C1 segment of cervical spinal cord (tissue), 14 donors: ENCODE measurements around the gene SLC38A9.
"Not testable (repeated sequence)": the region's sequence is repeated elsewhere in the genome, so short reads cannot be mapped to it uniquely, and the experiment has no call there.

Experiments
- DNase-seq, 14 donors: peaks; one replicate each; lab custom pipeline; 2025; lab: John Stamatoyannopoulos, UW

SLC38A9 gene

DNA sequence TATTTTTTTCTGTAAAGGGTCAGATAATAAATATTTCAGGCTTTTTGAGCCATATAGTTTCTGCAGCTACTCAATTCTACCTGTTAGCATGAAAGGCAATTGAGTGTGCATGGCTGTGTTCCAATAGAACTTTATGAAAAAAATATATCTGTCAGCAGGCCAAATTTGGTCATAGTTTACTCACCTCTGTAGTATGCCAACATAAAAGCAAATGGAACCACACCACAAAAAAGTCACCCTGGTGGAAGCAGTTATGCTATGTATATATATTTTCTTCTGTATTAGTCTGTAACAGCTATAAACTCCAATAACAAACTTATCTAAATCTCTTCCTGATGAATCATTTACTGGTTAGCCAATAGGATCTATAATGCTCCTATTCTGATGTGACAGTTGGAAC, 3.4 kb downstream of the SLC38A9 start:
- no peak for DNase-seq

DNA sequence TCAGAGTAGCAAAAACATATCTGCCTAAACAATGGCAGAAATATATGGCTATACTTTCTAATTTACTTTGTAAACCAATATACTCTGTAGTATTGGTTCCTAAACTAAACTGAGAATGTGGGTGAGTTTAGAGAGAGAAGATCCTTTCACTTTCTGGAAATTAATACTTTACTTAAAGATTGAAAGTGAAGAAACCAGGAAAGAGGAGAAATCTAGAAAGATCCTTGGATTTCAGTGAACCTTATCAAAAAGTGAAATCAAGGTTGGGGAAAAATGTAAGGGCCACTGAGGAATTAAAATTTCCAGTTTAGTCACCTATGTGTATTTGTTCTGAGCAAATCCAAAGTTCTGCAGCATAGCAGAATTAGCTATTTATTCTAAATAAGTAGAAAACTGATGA, 5.9 kb downstream of the SLC38A9 start:
- no peak for DNase-seq

DNA sequence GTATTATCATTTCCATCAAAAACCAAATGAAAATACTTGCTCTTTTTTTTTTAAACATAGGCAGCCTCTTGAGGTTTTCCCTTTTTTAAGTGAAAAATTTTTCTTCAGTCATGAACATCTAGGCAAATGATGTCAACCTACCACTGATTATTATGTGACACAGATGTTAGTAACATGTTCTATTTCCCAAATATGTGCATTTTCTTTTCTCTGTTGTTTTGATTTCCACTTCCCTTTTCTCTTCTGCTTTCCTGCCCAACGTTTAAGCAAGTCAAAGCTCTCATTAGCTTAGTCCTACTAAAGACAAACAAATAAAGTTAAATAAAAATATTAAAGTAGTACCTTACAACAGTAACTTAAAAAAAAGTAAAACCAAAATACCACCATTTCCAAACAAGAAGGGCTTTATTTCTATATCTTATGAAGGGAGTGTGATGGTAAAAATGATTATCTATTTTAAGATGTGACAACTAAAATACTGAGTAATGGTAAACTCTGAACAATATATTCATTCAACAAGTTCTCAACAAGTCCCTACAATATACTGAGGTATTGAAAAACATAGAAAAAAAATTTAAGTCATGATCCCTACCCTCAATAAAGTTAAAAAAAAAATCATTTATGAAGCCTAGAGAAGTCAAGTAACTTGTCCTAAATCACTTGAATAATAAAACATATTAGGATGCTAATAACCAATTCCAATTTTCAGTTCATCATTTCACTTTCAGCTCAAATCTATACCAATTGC, 9.4 kb downstream of the SLC38A9 start:
- no peak for DNase-seq

DNA sequence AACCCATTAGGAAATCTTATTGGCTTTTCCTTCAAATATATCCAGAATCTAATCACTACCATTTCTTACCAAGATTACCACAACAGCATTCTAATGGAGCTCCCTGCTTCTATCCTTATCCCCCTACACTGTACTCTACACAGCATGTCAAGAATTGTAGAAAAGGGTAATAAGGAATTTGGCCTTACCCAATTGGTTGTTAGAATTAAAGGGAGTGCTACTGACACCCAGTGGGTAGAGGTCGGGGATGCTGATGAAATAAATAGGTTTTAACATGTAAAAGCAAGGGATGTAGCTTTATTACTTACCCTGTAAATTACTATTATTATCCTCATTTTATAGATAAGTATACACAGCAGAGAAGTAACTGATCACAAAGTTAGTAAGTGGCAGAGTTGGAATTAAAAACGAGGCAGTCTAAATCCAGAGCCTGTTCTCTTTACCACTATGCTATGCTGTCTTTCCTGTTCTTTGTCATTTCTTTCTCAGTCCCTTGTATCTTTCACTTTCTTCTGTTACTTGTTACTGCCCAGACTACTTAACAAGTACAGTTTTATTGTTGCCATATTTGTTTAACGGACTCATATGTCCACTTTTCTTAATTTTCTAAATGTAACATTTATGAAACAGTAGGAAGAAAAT, 10.5 kb downstream of the SLC38A9 start:
- DNase-seq: no peak

DNA sequence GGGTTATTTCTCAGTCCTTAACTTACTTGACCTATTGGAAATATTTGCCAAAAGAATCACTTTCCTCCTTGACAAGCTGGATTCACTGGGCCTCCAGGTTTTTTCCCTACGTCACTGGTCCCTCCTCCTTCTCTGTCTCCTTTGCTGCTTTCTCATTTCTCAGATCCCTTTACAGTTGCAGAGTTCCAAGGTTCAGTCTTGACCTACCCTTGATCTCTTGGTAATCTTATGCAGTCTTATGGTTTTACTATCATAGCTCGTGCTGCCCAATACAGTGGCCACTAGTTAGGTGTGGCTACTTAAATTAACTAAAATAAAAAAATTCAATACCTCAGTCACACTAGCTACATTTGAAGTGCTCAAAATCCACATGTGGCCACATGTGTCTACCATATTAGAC, 11.4 kb downstream of the SLC38A9 start:
- DNase-seq: no peak

DNA sequence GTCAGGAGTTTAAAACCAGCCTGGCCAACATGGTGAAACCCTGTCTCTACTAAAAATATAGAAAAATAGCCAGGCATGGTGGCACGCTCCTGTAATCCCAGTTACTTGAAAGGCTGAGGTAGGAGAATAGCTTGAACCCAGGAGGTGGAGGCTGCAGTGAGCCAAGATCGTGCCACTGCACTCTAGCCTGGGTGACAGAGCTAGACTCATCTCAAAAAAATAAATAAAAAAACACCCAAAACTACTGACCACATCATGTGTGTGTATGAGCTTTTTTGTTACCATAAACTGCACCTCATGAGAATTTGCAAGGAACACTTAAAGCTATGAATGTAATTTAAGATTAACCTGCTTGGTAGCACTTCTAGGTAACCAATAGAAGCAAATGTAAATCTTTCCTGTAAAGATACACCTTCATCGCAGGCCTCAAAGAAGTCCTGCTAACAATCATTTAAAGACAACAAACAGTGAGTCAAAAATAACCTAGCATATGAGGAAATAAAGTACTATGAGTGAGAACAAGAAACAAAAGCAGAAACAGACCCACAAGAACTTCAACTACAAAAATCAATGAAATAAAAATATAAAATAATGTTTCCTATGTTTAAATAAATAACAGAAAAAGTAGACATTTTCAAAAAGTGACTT, 13.0 kb downstream of the SLC38A9 start:
- no peak for DNase-seq

DNA sequence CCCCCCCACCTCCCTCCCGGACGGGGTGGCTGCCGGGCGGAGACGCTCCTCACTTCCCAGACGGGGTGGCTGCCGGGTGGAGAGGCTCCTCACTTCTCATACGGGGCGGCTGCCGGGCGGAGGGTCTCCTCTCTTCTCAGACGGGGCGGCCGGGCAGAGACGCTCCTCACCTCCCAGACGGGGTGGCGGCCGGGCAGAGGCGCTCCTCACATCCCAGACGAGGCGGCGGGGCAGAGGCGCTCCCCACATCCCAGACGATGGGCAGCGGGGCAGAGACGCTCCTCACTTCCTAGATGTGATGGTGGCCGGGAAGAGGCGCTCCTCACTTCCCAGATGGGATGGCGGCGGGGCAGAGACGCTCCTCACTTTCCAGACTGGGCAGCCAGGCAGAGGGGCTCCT, 15.4 kb downstream of the SLC38A9 start:
- not testable (repeated sequence) for DNase-seq

DNA sequence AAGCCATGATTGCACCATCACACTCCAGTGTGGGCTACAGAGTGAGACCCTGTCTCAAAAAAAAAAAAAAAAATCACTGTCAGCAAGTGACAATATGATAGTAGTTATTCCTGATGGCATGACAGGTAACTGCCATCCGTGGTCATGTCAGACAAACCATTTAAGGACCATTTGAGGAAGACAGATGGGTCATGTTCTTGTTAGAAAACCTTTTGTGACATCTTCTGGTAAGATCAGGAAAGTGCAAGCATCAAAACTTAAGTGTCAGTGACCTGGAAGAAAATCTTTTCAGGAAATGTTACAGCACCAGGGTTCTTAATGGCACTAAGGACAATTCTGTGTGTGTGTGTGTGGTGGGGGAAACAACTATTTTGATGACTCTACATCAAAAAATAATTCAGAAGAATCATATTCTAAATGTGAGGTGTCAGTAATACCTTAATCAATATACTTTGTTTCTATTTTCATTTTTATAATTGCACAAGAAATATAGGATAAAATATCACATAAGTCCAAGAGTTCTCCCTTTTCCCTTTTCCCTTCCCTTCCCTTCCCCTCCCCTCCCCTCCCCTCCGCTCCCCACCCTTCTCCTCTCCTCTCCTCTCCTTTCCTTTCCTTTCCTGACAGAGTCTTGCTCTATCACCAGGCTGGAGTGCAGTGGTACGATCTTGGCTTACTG, 17.8 kb downstream of the SLC38A9 start:
- DNase-seq: no peak

DNA sequence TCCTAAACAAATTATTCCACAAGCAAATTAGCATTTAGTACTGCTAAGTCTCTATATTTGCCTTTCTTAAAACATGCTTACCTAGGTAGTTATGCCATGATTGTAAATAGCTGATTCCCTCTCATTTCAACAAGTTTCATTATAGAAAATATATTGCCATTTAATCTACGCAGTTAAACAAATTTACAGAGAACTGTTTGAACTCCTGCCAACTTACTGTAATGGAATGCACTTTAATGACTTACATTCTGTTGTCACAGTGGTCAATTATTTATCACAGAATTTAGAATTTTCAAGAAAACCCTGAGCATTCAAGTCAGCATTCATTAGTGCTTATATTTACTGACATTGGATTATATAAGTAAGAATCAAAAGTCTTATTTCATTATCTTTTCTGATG, 19.6 kb downstream of the SLC38A9 start:
- no peak for DNase-seq

DNA sequence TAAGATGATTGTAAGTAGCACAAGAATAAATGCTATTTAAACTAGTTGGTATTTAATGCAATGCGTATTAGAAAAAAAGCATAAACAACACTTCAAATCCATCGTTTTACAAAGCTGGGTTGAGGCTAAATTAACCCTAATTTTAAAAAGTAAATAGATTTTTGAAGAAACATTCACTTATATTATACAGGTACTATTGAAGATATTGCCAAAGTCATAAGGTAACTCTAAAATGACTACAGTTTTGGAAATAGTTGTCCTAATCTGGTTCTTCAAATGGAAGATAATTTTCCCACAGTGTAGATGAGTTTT, 20.1 kb downstream of the SLC38A9 start:
- DNase-seq: no peak

DNA sequence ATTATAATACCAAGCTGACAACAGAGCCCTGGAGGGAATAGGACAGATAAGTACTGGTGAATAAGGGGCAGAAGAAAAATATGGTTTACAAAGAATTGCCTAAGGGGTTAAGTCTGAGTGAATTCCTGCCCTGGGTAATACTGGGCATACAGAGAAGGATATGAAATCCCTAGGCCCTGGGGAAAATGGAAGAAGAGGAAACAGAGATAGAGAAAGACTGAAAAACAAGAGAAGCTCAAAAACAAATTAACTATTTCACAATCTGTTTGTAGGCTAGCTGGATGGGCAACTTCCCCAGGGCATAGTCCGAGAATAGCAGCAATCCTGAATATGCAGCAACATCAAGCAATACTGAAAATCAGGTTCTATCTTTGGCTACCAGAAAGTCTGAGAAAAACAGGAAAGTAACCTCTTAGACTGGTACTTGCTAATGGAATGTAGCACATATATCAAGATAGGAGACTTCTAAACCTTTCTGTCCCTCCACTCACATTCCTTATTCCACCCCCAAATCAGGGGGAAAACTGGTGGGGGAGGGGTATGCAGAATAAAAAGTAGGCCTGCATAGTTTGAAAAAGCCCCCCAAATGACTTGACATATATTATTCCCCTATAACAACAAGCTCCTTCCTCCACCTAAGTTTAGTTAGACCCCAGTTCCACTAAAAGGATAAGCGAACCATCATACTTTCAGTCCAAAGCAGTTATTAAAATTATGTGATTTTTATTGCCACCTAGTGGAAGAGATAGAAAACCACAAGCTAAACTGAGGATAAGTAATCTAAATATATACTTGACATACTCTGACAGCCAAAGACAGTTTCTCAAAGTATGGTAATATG, 20.6 kb downstream of the SLC38A9 start:
- DNase-seq: peak in 1 of 14 donors; percentile 16

DNA sequence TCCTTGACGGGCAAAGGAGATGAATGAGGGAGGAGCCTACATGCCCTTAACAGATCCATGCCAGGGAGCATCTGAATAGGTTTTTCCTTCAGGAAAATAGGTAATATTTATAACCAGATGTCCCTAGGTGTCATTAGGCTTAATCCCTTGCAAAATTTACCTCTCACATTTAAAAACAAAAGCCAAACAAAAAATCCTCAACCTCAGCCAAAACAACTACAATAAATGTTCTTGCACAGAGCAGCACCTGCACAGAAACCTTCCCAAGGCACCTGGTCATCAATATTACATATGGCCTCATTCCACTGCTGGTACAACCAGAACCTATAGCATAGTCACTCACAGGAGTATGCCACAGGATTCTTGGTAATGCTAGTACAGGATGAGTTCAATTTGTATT, 30.1 kb downstream of the SLC38A9 start:
- no peak for DNase-seq

DNA sequence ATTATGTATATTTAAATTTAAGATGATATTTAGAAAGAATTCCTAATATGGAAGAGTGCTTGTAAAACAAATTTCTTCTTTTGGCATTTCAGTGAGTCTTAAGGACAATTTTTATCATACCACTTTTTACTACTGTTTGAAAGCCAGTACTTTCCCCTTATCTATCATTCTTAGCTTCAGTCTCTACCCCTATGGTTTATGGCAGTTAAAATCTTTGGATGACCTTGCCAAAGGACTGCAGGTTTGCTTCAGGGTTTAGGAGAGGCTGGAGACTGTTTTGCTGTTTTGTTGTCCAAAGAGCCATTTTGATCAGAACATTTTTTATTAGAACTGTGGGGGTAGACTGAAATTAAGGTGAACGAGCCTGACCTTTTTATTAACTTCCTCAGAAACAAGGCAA, 30.8 kb downstream of the SLC38A9 start:
- DNase-seq: no peak

DNA sequence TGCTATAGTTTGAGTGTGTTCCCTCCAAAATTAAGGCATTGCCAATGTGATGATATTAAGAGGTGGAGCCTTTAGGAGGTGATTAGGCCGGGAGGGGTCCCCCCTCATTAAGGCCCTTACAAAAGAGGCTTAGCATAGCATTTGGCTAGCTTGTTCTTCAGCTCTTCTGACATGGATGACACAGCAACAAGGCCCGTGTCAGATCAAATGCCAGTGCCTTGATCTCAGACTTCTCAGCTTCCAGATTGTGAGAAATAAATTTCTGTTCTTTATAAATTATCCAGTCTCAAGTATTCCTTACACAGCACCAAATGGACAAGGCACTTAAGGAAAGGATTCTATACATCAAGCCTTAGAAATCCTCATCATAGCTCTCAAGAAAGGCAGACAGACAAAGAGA, 31.8 kb downstream of the SLC38A9 start:
- DNase-seq: peak in 2 of 14 donors; percentile 32 to 38

DNA sequence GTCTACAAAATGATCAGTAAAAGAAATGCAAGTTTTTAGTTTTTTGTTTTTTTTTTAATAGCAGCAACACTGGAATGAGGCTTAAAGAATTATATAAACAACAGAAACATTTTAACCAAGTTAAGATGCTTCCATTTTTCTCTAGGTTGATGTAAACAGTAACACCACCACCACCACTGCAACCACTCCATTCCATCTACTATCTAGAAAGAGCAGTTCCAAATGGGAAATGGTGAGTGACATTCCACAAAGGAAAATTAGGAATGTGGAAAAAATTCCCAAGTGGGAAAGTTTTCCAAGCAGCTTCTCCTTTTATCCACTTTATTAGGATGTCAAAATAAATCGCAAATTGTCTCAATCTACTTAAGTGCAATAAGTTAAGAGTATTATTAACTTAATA, 32.6 kb downstream of the SLC38A9 start:
- no peak for DNase-seq

DNA sequence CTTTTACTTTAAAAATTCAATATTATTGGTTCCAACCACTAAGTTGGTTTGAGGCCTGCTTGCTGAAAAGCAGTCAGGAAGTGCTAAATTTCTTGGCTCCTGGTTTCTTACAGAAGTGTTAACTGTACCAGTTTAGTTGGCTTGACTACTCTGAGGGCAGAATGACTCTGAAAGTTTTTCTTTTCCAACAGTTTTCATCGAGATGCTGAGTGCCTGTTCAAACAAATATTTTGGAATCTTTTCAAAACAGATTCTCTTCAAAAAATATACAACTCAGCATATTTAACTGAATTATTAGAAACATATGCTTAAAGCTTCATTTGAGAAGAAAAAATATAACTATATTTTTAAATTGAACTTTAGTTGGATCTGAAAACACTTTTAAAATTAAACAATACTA, 37.0 kb downstream of the SLC38A9 start:
- DNase-seq: peak in 1 of 14 donors; percentile 9

DNA sequence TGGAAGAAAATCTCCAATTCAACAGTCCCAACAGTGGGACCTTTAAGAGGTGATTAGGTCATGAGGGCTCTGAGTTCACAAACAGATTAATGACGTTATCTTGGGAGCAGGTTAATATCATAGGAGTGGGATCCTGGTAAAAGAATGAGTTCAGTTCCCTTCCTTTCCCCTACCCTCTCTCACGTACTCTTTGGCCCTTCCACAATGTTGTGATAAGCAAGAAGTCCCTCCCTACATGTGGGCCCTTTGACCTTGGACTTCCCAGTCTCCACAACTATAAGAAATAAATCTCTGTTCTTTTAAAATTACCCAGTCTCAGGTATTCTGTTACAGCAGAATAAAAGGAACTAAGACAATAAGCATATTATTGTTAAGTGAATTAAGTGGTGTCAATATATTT, 37.8 kb downstream of the SLC38A9 start:
- no peak for DNase-seq

DNA sequence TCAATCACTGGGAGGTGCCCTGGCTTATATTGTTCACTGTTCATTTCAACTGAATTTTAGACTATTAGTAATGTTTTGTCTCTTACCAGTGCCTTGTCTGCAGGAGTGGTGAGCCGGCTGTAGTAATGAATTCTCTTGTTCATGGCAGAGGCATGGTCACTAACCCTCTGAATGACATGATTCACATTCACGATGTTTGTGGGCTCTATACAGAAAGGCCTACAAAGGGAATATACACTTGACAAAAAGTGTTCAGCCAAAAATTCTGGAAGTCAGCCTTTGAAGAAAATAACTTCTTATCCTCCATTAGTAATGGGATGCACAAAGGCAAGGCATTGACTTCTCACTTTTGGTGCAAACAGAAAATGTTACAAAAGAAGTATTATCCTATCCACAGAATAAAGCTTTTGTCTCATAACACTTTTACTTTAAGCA, 39.6 kb downstream of the SLC38A9 start:
- DNase-seq: peak in 2 of 14 donors; percentile 2 to 17

DNA sequence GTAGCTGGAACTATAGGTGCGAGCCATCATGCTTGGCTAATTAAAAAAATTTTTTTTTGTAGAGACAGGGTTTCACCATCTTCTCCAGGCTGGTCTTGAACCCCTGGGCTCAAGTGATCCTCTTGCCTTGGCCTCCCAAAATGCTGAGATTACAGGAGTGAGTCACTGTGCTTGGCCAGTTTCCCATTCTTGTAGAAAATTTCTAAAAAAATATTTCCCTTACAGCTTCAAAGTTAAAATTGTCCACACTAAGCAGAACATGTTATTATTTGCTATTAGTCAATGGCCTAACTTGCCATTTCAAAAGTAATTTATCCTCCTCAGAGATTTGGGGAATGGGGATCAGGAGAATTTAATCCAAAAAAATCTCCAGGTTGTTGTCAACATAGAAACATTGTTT, 40.1 kb downstream of the SLC38A9 start:
- DNase-seq: no peak

DNA sequence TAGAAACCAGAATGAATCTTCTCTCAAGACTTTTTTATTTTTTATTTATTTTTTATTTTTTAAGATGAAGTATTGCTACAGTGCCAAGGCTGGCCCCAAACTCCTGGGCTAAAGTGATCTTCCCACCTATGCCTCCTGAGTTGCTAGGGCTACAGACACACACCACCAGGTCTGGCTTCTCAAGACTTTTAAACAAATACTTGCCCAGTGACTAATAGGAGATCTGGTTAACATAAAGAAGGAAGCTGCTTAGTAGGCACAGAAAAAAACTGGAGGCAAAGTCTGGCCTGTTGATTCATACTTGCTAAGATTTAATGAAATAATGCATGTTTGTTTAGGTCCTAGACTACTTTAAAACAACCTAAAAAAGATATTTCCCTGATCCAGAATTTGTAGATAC, 43.8 kb downstream of the SLC38A9 start:
- DNase-seq: no peak

DNA sequence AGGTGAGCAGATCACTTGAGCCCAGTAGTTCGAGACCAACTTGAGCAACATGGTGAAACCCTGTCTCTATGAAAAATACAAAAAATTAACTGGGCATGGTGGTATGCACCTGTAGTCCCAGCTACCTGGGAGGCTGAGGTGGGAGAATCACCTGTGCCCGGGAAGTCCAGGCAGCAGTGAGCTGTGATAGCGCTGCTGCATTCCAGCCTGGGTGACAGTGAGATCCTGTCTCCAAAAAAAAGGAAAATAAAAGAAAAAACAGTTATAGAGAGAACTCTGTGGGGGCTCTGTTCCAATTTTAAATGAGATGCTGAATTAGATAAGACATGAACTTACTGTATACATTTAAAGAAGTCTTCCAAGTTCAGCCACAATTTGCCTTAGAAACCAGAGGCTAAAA, 44.2 kb downstream of the SLC38A9 start:
- no peak for DNase-seq

DNA sequence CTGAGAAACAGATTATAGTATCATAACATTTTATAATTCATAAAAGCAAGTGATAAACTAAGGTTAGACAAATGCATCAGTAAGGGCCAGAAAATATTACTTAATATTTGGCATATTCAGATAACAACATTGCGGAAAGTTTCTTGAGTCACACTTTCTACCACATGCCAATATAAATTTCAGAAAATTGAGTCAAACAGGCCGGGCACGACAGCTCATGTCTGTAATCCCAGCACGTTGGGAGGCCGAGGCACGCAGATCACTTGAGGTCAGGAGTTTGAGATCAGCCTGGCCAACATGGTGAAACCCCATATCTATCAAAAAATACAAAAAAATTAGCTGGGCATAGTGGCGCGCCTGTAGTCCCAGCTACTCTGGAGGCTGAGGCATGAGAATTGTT, 47.1 kb downstream of the SLC38A9 start:
- DNase-seq: no peak
